HG02610 (cell line): ENCODE results near the gene MRPS34.

ENCODE experiments used
- ATAC-seq: cut with Tn5 transposase; IDR thresholded peaks from one replicate; pipeline ENCODE4 v1.9.1; 2021; ENCODE audit warnings: mild to moderate bottlenecking, moderate library complexity; ENCODE audit not compliant: unreplicated experiment

MRPS34 gene

DNA sequence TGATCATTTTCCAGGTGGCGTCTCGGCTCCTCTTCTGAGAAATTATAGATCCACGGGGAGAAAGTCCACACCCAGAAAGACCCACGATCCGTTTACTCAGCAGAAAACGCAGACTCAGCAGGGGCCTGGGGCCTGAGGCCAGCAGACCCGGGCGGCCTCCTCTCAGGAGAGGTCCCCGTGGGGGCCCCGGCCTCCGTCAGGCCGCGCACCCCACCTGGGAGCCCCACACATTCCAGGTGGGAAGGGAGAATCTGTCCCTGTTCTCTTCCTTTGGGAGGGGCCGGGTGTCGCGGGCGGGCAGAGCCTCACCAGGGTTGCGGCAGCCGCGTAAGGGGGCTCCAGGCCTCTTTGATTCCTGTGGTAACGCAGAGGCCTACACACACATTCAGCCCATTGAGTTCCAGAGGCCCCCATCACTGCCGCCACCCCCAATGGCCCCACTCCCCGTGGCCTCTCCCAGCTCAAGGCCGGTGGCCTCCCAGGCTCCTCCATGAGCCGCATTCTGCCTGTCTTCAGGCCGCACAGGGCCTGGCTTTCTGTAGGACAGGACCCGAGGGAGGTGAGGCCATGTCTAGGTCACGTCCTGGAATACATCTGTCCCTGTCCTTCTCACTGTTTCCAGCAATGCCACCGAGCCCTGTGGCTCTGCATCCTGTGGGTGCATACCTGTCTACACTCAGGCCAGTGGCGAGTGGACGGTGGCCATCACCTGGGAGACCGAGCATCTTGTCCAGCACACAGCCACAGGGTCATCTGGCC, 22.2 kb upstream of the MRPS34 start:
- no peak for ATAC-seq

DNA sequence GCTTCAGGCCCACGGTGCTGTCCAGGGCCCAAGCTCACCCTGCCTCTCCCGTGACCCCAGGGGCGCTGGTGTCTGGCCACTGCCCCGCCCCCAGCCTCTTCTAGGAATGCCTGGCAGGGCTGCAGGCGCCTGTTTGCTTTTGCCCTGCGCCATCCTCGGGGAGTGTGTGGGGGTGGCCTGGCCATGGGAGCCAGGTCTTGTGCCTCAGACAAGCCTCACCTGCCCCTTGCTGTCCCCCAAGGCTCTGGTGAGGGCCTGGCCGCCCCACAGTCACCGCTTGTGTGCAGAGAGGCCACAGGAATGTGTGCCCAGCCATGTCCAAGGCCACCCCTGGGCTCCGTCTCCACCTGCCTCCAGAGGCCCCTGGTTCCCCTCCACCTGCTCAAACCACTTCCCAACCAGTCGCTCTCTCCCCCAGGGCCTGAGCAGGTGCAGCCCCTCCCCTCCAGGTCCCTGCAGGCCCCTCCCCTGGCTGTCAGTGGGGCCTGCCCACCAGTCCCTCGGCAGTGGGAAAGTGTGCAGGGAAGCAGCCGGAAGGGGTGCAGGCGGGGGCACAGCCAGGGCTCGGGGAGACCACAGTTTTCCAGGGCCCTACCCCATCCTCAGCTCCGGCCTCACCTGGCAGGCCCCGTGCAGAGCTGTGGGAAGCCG, 21.4 kb upstream of the MRPS34 start:
- no peak for ATAC-seq

DNA sequence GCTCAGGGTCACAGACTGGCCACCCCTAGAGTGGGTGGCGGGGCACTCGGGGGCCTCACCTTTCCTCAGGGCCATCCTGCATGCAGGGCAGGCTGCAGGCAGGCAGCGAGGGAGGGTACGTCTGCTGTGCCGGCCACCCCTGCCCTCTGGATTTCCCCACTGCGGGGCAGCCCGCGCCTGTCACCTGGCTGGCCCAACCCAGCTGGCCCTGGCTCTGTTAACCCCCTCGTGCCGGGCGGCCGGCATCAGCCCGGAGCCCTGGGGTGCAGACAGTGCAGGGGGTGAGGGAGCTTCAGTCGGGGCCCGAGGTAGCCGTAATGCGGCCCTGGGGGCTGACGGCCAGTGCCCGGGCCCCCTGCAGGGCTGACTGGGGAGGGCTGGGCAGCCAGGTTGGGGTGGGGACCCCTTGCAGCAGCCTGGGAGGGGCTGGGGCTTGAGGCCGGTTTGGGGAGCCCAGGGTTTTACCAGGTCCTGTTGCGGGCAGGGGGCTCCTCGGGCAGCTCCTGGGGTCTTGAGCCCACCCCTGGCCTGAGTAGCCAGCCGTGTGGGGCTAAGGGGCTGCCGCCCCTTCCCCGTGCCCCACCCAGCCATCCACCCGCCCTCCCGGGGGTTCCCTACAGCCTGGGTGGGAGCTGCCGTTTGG, 20.8 kb upstream of the MRPS34 start, which contains the start of gene IGFALS:
Gene IGFALS, minus strand, starts transcription at position 128 of the 643 bp plus-strand sequence. Its CDS starts 53 bp downstream, at position 75.
- ATAC-seq: no peak

DNA sequence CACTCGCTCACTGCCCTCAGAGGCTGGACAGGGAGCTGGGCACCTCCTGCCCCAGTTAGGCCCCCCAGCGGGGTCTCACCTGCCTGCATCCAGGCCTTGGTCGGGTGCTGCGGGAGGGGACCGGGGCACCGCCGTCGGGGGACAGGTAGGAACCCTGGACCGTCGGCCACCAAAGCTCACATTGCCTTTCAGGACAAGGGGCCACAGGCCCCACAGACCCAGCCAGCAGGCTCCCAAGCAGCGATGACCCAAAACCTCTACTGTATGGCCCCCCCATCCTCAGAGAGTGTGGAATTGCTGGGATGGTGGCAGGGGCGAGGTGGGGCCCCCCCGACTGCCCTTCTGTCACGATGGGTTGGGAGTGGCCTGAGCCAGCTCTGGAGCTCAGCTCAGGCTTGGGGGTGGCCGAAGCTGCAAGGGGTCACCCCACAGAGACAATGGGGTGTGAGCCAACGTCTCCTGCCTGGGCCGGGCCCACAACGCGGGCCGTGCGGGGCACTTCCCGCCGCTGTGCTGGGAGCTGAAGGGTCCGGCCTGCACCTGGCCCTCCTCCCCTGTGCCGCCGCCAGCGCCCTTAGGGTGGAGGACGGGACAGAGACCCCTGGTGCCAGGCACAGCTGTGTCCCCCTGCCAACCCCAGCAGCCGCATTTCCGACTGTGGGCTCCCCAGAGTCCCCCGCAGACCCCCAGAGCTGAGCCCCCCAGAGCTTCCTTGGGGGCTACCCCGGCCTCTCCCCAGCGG, 20.1 kb upstream of the MRPS34 start:
- ATAC-seq: no peak

DNA sequence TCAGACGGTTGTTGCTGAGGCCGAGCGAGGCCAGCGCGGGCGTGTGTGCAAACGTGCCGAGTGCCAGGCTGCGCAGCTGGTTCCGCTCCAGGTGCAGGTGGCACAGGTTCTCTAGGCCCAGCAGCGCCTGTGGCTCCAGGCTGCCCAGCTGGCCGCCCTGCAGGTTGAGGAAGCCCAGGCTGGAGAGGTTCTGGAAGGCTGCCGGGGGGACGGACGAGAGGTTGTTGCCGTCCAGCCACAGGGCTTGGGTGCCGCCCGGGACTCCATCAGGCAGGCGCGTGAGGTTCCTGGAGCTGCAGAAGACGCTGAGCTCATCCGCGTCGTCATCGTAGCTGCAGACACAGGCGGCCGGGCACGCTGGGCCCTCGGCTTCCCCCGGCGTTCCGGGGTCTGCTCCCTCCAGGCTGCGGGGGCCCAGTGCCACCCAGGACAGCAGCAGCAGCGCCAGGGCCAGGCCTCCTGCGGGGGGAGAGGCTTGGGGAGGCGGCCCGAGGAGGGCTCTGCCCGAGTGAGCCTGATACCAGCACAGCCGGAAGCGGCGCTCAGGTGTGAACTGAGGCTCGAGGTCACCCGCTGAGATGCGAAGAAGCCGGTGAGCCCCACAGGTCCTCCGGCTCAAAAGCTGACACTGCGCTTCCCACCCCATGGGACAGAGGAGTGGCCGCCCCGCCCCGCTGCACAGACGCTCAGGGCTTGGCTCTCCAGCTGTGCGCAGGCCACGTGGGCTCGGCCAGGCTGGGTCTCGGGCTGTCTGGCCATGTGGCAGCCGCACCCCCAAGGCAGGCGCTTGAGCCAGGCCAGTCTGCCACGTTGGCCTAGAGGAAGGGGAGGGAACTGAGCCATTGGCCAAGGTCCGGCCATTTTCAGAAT, 19.2 kb upstream of the MRPS34 start:
- ATAC-seq: no peak

DNA sequence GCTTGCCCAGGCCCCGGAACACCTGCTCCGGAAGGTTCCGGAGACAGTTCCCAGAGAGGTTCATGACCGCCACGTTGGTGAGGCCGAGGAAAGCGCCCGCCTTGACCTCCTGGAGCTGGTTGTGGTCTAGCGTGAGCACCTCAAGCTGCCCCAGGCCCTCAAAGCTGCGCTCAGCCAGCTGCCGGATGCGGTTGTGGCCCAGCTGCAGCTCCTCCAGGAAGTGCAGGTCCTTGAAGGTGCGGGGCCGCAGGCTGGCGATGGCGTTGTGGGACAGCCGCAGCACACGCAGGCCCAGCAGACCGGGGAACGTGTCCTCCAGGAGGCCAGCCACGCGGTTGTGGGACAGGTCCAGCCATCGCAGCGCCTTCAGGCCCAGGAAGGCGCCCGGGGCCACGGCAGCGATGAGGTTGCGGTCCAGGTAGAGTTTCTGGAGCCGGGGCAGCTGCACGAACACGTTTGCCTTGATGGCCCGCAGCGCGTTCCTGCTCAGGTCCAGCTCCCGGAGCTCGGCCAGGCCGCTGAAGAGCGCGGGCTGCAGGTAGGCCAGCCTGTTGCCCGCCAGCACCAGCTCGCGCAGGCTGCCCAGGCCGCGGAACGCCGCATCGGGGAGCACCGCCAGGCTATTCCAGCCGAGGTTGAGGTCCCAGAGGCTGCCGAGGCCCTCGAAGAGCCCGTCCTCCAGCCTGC, 18.5 kb upstream of the MRPS34 start:
- no peak for ATAC-seq

DNA sequence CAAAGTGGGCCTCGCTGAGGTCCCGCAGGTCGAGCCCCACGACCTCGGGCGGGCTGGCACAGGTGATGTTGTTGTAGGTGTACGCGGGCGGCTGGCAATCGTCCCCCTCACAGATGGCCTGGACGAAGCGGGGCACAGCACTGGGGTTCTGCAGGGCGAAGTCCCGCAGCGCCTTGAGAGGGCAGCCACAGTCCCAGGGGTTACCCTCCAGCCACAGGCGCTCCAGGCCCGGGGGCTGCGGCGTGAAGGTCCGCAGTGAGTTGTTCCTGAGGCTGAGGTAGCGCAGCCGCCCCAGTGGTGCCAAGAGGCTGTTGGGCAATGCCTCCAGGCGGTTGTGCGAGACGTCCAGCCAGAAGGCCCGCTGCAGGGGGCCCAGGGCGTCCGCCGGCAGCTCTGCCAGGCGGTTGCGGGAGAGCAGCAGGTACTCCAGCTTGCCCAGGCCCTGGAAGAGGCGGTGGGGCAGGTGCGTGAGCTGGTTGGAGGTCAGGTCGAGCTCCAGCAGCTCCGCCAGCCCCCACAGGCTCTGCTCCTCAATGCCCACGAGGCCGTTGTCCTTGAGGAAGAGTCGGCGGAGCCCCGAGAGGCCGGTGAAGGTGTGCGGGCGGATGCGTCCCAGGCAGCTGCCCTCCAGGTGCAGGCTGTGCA, 17.8 kb upstream of the MRPS34 start:
- ATAC-seq: no peak

DNA sequence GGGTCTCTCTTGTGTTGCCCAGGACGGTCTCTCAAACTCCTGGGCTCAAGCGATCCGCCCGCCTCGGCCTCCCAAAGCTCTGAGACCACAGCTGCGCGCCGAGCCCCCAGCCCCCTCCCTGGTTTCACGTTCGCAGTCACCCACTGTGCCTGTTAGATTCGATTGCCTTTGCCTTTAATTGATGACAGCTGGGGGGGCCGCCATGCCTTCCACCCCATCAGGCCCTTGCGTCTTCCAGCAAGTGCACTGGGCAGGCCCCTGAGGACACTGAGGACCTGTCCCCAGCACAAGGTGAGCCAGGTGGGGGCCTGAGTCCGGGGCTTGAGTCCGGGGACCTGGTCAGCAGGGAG, 17.3 kb upstream of the MRPS34 start:
- ATAC-seq: no peak

DNA sequence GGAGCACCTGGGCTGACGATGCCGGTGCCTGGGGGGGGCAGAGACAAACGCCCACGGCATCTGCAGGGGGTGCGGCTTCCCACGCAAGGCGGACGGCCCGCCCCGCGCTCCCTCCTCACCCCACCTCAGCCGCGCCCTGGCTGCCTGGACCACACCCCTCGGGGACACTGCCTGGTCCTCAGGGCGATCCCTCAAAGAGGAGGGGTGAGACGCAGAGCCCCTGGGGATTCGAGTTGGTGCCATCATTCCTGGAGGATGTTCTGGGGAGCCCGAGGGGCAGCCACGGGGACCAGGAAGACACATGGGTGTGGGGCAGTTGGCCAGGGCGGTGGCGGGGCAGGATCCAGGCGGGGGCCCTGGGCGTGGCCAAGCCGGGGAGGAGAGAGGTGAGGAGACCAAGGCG, 16.7 kb upstream of the MRPS34 start:
- ATAC-seq: no peak

DNA sequence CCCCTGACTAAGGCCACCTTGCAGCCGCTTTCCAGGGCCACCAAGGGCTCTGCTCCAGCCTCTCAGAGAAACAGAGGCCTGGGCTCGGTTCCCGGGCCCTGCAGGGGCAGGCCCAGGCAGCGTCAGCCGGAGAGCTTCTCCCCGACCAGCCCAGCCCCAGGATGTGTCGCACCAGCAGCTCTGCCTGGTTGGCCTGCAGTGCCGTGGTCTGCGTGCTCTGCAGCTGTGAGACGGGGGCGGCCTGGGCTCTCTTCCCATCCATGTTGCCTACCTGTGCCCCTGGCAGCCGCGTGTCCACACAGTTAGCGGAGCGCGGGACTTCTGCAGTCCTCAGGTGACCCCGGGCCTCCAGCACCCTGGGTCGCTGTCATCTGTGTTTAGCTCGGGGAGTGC, 15.8 kb upstream of the MRPS34 start:
- ATAC-seq: no peak

DNA sequence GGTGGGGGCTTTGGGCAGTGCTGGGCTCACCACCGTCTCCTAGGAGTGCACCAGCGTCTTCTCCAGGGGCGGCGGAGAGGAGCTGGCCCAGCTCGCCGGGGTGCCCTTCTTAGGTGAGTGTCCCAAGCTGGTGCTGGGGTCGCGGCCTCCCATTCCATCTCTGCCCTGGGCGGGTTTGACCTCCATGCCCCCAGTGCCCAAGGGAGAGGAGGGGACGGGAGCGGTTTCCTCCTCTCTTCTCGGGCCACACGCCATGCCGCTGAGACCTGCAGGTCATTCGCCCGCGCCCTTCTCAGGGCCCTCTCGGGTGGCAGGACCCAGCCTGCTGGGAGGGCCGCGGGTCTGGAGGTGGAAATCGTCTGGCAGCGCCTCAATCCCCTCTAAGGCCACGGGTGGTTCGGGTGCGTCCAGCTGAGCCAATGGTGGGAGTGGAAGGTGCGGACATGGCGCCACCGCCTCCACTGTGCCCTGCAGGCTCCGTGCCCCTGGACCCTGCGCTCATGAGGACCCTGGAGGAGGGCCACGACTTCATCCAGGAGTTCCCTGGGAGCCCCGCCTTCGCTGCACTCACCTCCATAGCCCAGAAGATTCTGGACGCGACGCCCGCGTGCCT, 15.3 kb upstream of the MRPS34 start:
- ATAC-seq: no peak

DNA sequence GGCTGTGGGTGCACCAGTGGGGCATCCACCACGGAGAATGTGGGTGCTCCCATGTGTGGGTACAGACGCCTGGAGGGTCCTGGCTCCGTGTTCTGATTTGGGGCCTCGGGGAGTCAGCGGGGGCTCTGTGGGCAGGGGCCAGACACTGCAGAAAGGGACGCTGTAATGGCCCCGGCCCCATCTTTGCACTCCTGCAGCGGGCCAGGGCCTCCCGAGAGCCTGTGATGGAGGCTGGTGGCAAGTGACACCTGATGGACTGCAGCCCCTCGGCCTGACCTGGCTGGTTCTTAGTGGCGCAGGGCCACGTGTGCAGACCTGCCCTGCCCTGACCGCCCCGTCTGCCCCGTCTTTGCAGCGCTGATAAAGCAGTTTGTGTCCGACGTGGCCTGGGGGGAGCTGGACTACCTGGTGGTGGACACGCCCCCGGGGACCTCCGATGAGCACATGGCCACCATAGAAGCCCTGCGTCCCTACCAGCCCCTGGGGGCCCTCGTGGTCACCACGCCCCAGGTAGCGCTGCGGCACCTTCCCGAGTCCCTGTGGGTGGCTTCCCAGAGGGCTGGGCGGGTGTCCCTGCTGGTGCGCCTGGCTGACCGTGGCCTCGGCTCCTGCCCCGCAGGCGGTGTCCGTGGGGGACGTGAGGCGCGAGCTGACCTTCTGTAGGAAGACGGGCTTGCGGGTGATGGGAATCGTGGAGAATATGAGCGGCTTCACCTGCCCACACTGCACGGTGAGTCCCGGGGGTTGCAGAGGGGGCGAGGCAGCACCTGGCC, 14.6 kb upstream of the MRPS34 start:
- ATAC-seq: no peak

DNA sequence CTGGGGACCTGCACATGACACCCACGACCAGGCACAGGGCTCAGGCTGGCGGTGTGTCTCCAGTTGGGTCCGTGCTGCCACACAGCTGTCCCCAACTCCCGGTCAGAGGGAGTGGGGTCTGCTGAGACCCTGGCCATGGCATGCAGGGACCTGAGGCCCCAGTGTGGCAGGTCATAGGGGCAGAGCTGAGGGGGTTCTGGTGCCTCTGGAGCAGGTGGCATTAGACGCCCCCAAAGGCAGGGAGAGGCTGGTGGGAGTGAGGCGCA, 14.1 kb upstream of the MRPS34 start:
- no peak for ATAC-seq

DNA sequence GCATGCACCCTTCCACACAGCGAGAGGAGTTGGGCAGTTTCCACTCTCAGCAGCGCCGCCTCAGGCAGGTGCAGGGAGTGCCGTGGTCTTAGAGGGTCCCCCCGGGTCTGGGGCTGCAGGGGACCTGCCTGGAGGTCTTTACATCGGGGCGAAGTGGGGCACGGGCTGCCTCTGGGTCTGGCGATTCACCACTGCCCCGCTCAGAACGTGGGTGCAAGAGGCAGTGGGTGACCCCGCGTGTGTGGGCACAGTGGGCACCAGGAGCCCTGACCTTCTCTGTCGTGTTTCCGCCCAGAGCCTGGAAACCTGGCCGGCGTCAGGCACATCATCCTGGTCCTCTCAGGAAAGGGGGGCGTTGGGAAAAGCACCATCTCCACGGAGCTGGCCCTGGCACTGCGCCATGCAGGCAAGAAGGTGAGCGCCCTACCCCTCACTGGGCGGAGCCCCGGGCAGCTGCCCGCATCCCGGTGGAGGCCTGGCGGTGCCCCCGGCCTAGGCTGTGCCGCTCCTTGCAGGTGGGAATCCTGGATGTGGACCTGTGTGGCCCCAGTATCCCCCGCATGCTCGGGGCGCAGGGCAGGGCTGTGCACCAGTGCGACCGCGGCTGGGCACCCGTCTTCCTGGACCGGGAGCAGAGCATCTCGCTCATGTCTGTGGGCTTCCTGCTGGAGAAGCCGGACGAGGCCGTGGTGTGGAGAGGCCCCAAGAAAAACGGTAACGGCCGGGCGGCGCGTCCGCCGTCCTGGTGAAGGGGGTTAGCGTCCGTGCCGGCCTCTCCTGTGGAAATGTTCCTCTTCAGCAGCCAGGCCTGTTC, 13.5 kb upstream of the MRPS34 start:
- no peak for ATAC-seq

DNA sequence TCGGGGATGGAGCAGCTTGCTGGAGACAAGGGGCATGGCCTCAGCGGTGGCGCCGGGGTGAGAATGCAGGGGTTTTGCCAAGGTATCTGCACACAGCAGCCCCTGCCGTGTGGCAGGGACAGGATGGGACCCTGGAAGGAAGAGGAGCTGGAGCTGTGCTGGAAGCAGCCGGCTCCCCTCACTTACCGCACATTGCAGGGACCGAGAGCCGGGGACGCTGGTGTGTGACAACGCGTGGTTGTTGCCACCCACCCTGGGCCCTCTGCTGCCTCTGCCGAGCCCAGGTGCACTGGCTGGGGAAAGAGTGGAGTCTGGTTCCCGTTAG, 12.9 kb upstream of the MRPS34 start:
- ATAC-seq: no peak

DNA sequence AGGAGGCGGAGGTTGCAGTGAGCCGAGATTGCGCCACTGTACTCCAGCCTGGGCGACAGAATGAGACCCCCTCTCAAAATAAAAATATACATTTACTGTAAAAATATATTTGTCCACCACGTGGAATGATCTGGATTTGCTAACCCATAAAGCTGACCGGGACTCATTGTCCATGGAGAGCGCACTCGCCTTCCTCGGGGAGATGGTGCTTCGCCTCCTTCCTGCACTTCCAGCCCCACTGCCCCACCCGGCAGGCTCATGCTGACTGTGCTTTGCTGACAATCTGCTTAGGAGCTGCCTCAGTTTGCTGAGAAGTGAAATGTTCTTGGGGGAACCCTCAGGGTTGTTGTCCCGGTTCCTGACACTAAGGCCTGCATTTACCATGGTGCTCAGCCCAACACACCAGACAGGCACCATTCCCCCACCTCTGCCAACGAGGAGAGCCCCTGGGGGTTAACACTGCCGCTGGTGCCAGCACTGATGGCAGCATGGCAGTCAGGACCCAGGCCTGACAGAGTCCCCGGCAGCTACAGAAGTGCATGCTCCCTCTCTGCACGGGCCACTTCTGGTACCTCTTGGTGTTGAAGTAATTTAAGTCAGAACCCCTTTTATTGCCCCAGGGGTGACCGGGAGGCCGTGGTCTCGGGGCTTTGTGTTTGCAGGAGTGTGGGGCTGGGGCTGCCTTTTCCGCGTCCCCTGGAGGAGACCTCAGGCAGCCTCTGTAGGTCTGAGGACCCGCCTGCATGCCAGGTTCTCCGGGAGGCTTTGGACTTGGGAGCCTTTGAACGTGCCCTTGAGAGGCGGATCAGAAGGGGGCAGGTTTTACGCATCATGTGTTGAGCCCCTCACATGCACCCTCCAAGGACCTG, 12.3 kb upstream of the MRPS34 start:
- ATAC-seq: no peak
